ENCODE data around the gene CALY.
"Not testable (repeated sequence)": the region's sequence is repeated elsewhere in the genome, so short reads cannot be mapped to it uniquely, and the experiment has no call there.

Gene CALY

GRCh38 chr10:133336577-133337369, at the start of gene CALY:
Gene CALY (minus strand): TSS chr10:133336896. CDS start chr10:133328989, 7,907 bp downstream.
- DNase-seq, result no peak

GRCh38 chr10:133385214-133385613, 48.5 kb upstream of the CALY start:
- DNase-seq, result no peak

- DNase-seq, result no peak
Observed at GRCh38 chr10:133384071-133384470, 47.4 kb upstream of the CALY start.

GRCh38 chr10:133383551-133383950, 46.9 kb upstream of the CALY start:
- no peak for DNase-seq

- DNase-seq, result no peak
Observed at GRCh38 chr10:133381036-133381435, 44.3 kb upstream of the CALY start.

- DNase-seq, result no peak
Observed at GRCh38 chr10:133379801-133380666, 43.3 kb upstream of the CALY start.

- peak; percentile 48 for DNase-seq
Observed at GRCh38 chr10:133379152-133379800, 42.6 kb upstream of the CALY start, which contains the start of gene PAOX. Gene PAOX (plus strand): TSS chr10:133379262. CDS start chr10:133379317, 55 bp downstream.

GRCh38 chr10:133378251-133379096, 41.8 kb upstream of the CALY start:
- peak; percentile 41 for DNase-seq

GRCh38 chr10:133377818-133378250, 41.1 kb upstream of the CALY start:
- no peak for DNase-seq

GRCh38 chr10:133377025-133377817, 40.5 kb upstream of the CALY start:
- no peak for DNase-seq

- not testable (repeated sequence) for DNase-seq
Observed at GRCh38 chr10:133376183-133376582, 39.5 kb upstream of the CALY start.

GRCh38 chr10:133375357-133376115, 38.8 kb upstream of the CALY start:
- DNase-seq, result no peak

- peak; percentile 90 for DNase-seq
Observed at GRCh38 chr10:133373174-133374090, 36.7 kb upstream of the CALY start, which contains the start of gene ECHS1. Gene ECHS1 (minus strand): TSS chr10:133373354. CDS start chr10:133373333, 21 bp downstream.

GRCh38 chr10:133372507-133372906, 35.8 kb upstream of the CALY start:
- DNase-seq, result no peak

- DNase-seq, result no peak
Observed at GRCh38 chr10:133370030-133370786, 33.5 kb upstream of the CALY start.

GRCh38 chr10:133368153-133368552, 31.5 kb upstream of the CALY start:
- no peak for DNase-seq

GRCh38 chr10:133367461-133367860, 30.8 kb upstream of the CALY start:
- not testable (repeated sequence) for DNase-seq

GRCh38 chr10:133366751-133367150, 30.1 kb upstream of the CALY start:
- no peak for DNase-seq

- no peak for DNase-seq
Observed at GRCh38 chr10:133366130-133366478, 29.4 kb upstream of the CALY start.

Data from fibroblast of skin of right biceps (primary cell).